Psoas muscle (tissue), 8 donors: ENCODE results near the gene MRPS2. TPM values are rescaled to one million over a fixed set of nuclear protein-coding genes. Genes with fewer than 3 reads are reported as not detected.
"Not testable (repeated sequence)": the region's sequence is repeated elsewhere in the genome, so short reads cannot be mapped to it uniquely, and the experiment has no call there.

ENCODE experiments used
- ATAC-seq, 4 donors: fragments of 200-7000 bp; cut with Tn5 transposase; one replicate each; pipeline ENCODE4 v1.9.1; 2020; ENCODE audit warnings: moderate library complexity in 3 of 4, mild to moderate bottlenecking in 2 of 4
- DNase-seq, 2 donors: peaks; one replicate each; pipeline ENCODE4 v3.0.0-alpha.2; 2020
- H3K27ac ChIP-seq: fragments of 200-600 bp; one replicate; pipeline ENCODE4 v1.8.0; 2022
- H3K27me3 ChIP-seq, 3 donors: fragments of 200-600 bp in 1 of 3; one replicate each; pipeline versions ENCODE4 v1.6.1 to v1.8.0; 2013 to 2022; ENCODE audit warnings: low read length in 2 of 3, mild to moderate bottlenecking in 2 of 3, moderate library complexity in 1 of 3; ENCODE audit not compliant: insufficient read depth in 3 of 3
- H3K36me3 ChIP-seq, 2 donors: fragments of 200-600 bp in 1 of 2; one replicate each; pipeline versions ENCODE4 v1.6.1 to v1.8.0; 2013 to 2022; ENCODE audit warnings: low read depth in 1 of 2, mild to moderate bottlenecking in 1 of 2, moderate library complexity in 1 of 2; ENCODE audit not compliant: insufficient read depth in 1 of 2
- H3K4me1 ChIP-seq: fragments of 200-600 bp; one replicate; pipeline ENCODE4 v1.8.0; 2022
- H3K4me3 ChIP-seq: fragments of 200-600 bp; one replicate; pipeline ENCODE4 v1.8.0; 2022; ENCODE audit warnings: mild to moderate bottlenecking
- H3K9me3 ChIP-seq: fragments of 200-600 bp; one replicate; pipeline ENCODE4 v1.8.0; 2022
- CTCF ChIP-seq: fragments of 200-600 bp; IDR thresholded peaks from one replicate; pipeline ENCODE4 v1.8.0; 2022; ENCODE audit warnings: antibody characterized with exemption
- WGBS, 3 donors: extraction: QIAGEN DNeasy Blood & Tissue Kit; methylation state at CpG; one replicate each; pipeline versions ENCODE4 v1.1.6 to v1.1.7; 2013; 5-methylcytosine and 5-hydroxymethylcytosine counted together
- intact Hi-C, 2 donors: fragments of 100-400 bp; cut with DNase I; formaldehyde crosslinking; loops; one replicate each; pipeline versions ENCODE4 v1.11.0 to v1.14.2; 2022
- long read RNA-seq, 2 donors: library from polyadenylated mRNA; unstranded; transcript quantifications; one replicate each; pipeline ENCODE4 v2.0.0, GENCODE V29; 2021
- polyA plus RNA-seq, 3 donors: library from polyadenylated mRNA; stranded (reverse); fragments of 200-250 nt; gene quantifications; one replicate each; pipeline ENCODE4 v1.2.3, GENCODE V29; 2013
- total RNA-seq, 4 donors: library from RNA; stranded (reverse); fragmentation: NEBNext Ultra II Directional in 2 of 4; extraction: Animal tissue kit (Norgen Biotek cat#: 25700) in 2 of 4; gene quantifications; one replicate each; pipeline versions ENCODE4 v1.2.1 to v1.2.4, GENCODE V29; 2021 to 2023
- donor health status: healthy with polysubstance abuse.
- donor health status: DM: no; HTN: no; CAD: no; lungs with moderate emphysema.
- donor health status: Bipolar disorder and iron deficiency.
- donor health status: healthy.
- donor health status: DM: yes; HTN: yes; CAD: no.
- donor health status: DM: no; HTN: no; CAD: no.
- donor health status: DM: no; HTN: no; CAD: no.
- donor health status: DM: yes; HTN: yes; CAD: no.

MRPS2 gene
- 10 to 100 TPM; 36.8 to 47.1 (median 41.5) TPM for total RNA-seq
- polyA plus RNA-seq = 10 to 100 TPM; 57.7 to 78.8 (median 65.5) TPM
- long read RNA-seq, donor 1, transcript MRPS2-201 (4 exons, 1,510 nt) = major isoform, 33 of 41 reads
- long read RNA-seq, donor 1, partial matches to known transcripts = 2 of 41 reads
- long read RNA-seq, donor 1, other reads (novel, unspliced or antisense) = 5 of 41 reads
- long read RNA-seq, donor 2, transcript MRPS2-201 (4 exons, 1,510 nt) = major isoform, 89 of 101 reads
- long read RNA-seq, donor 2, partial matches to known transcripts = 4 of 101 reads
- long read RNA-seq, donor 2, other reads (novel, unspliced or antisense) = 6 of 101 reads

GRCh38 chr9:135500525-135501260, at the start of gene MRPS2:
Gene MRPS2, plus strand, starts transcription at chr9:135500682. Its CDS starts 29 bp downstream, at chr9:135500711.
- TF ChIP-seq CTCF = peak; percentile 81
- peak within 1 kb of the TSS; percentile 65 for H3K27ac ChIP-seq
- peak; percentile 90 to 92 for DNase-seq
- peaks cover 0 to 32% of the 10 kb centered on the region in 2 donors for H3K36me3 ChIP-seq
- intact Hi-C loops = loop anchor here in 1 of 2 donors (10.0 kb wide), 1 partner anchor 1366 kb away; the partner anchor contains the start of gene WDR5
- H3K4me1 ChIP-seq = peaks cover 10% of the 10 kb centered on the region
- H3K27me3 ChIP-seq = no peaks in the 10 kb centered on the region
- 0 to 1% (median 1%) methylated on average over 48 to 92 of the region's 92 CpGs for WGBS, 3 donors
- H3K9me3 ChIP-seq = no peaks in the 10 kb centered on the region
- peak within 1 kb of the TSS; percentile 86 for H3K4me3 ChIP-seq
- peak; percentile 96 to 98 (median 98) for ATAC-seq

GRCh38 chr9:135450956-135451355, 49.5 kb upstream of the MRPS2 start:
- 91 to 94% (median 94%) methylated on average over 10 of the region's 10 CpGs for WGBS, 3 donors
- intact Hi-C loops = no loop called here
- no peaks in the 10 kb centered on the region for H3K9me3 ChIP-seq

GRCh38 chr9:135451909-135452308, 48.6 kb upstream of the MRPS2 start:
- DNase-seq, intact Hi-C loops, ATAC-seq, H3K27ac ChIP-seq, H3K4me3 ChIP-seq, H3K4me1 ChIP-seq, H3K9me3 ChIP-seq, H3K36me3 ChIP-seq: not testable (repeated sequence)
- peaks cover 0 to 22% (median 6%) of the 10 kb centered on the region in 3 donors for H3K27me3 ChIP-seq
- WGBS, 3 donors = 65 to 69% (median 65%) methylated on average over 6 to 7 of the region's 7 CpGs

More at GRCh38 chr9:135450956-135451355, 49.5 kb upstream of the MRPS2 start:
- ATAC-seq (no peak), DNase-seq (no peak)
- no peaks in the 10 kb centered on the region for H3K4me1 ChIP-seq
- H3K4me3 ChIP-seq = no peak overlapping the region
- no peak for TF ChIP-seq CTCF
- no peaks in the 10 kb centered on the region for H3K36me3 ChIP-seq
- peaks cover 0 to 22% (median 6%) of the 10 kb centered on the region in 3 donors for H3K27me3 ChIP-seq
- H3K27ac ChIP-seq = no peak overlapping the region

GRCh38 chr9:135454737-135455136, 45.7 kb upstream of the MRPS2 start:
- ATAC-seq = no peak
- no peaks in the 10 kb centered on the region for H3K9me3 ChIP-seq
- no peak overlapping the region for H3K27ac ChIP-seq
- no peak overlapping the region for H3K4me3 ChIP-seq
- no peak for TF ChIP-seq CTCF
- no peaks in the 10 kb centered on the region for H3K4me1 ChIP-seq
- intact Hi-C loops = no loop called here
- H3K27me3 ChIP-seq = peaks cover 0 to 15% (median 4%) of the 10 kb centered on the region in 3 donors
- WGBS, 3 donors = 84 to 88% (median 88%) methylated on average over 5 of the region's 5 CpGs
- H3K36me3 ChIP-seq = no peaks in the 10 kb centered on the region
- DNase-seq = no peak

- WGBS, 3 donors = 73 to 76% (median 73%) methylated on average over 23 of the region's 23 CpGs
- Histone ChIP-seq H3K27ac (no peak overlapping the region), H3K9me3 (no peaks in the 10 kb centered on the region), H3K4me3 (no peak overlapping the region), H3K4me1 (no peaks in the 10 kb centered on the region), H3K36me3 (no peaks in the 10 kb centered on the region), H3K27me3 (peaks cover 0 to 23% (median 10%) of the 10 kb centered on the region in 3 donors)
- TF ChIP-seq CTCF = no peak
- no peak for ATAC-seq
- no peak for DNase-seq
- intact Hi-C loops = no loop called here
Measured at GRCh38 chr9:135455401-135456030, 45.0 kb upstream of the MRPS2 start.
